ENCODE results near the gene GNG12. TPM values are rescaled to one million over a fixed set of nuclear protein-coding genes. Genes with fewer than 3 reads are reported as not detected.
"Not testable (repeated sequence)": the region's sequence is repeated elsewhere in the genome, so short reads cannot be mapped to it uniquely, and the experiment has no call there.

The GNG12 gene
- total RNA-seq, 1 donor from 2014 or later, result 23.2 TPM

DNA sequence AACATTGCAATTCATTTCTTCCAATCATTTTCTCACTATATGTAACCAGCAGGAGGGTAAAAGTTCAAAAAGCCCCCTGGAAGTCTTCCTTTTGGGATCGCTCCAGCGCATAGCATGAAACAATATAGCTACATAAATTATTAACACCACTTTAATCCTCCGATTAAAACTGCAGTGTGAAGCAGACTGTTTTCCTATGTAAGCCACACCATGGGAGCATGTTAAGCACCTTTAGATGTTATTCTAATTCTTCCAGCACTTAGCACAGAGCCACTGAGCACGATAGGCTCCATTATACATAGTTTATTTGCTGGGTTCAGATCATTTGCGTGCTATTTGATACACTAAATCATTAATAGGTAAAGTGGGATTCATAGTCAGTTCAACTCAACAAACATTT is 166.6 kb downstream of the GNG12 start:
- Mint-ChIP-seq H3K4me1 (ENCODE audit: unreplicated experiment) (peaks cover 12% of the 10 kb centered on the region), H3K9me3 (peaks cover 5% of the 10 kb centered on the region), H3K36me3 (no peaks in the 10 kb centered on the region), H3K27ac (no peak overlapping the region), H3K27me3 (no peaks in the 10 kb centered on the region), H3K4me3 (no peak overlapping the region)
- TF ChIP-seq, protein P1, sequence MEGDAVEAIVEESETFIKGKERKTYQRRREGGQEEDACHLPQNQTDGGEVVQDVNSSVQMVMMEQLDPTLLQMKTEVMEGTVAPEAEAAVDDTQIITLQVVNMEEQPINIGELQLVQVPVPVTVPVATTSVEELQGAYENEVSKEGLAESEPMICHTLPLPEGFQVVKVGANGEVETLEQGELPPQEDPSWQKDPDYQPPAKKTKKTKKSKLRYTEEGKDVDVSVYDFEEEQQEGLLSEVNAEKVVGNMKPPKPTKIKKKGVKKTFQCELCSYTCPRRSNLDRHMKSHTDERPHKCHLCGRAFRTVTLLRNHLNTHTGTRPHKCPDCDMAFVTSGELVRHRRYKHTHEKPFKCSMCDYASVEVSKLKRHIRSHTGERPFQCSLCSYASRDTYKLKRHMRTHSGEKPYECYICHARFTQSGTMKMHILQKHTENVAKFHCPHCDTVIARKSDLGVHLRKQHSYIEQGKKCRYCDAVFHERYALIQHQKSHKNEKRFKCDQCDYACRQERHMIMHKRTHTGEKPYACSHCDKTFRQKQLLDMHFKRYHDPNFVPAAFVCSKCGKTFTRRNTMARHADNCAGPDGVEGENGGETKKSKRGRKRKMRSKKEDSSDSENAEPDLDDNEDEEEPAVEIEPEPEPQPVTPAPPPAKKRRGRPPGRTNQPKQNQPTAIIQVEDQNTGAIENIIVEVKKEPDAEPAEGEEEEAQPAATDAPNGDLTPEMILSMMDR (conservative IDR thresholded peaks at IDR 0.05), result no peak
- no peak for DNase-seq (ENCODE audit: extremely low spot score, unreplicated experiment)

DNA sequence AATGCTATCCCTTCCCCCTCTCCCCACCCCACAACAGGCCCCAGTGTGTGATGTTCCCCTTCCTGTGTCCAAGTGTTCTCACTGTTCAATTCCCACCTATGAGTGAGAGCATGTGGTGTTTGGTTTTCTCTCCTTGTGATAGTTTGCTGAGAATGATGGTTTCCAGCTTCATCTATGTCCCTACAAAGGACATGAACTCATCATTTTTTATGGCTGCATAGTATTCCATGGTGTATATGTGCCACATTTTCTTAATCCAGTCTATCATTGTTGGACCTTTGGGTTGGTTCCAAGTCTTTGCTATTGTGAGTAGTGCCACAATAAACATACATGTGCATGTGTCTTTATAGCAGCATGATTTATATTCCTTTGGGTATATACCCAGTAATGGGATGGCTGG is 168.0 kb downstream of the GNG12 start:
- H3K4me1 Mint-ChIP-seq (ENCODE audit: unreplicated experiment), result peaks cover 12% of the 10 kb centered on the region
- H3K36me3 Mint-ChIP-seq; H3K4me3 Mint-ChIP-seq; H3K27me3 Mint-ChIP-seq; DNase-seq (ENCODE audit: extremely low spot score, unreplicated experiment); H3K27ac Mint-ChIP-seq; H3K9me3 Mint-ChIP-seq: not testable (repeated sequence)

DNA sequence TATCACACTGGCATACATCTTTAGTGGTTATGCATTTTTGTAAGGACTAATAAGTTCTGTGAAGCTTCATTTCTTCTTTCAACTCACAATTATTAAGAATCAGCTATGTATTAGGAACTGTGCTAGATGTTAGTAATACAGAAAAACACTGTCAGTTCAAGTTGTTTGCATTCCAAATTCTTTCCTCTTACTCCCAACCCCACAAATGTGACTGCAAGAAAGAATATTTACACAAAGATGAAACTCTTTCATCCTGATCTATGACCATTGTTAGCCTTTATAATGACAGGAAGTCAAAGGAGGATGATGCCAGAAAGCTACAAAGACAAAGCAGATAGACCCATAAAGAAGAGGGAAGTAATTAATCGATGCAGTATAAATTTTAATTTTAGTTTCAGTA is 169.2 kb downstream of the GNG12 start:
- H3K36me3 Mint-ChIP-seq, result no peaks in the 10 kb centered on the region
- peaks cover 12% of the 10 kb centered on the region for H3K4me1 Mint-ChIP-seq (ENCODE audit: unreplicated experiment)
- no peak overlapping the region for H3K27ac Mint-ChIP-seq
- H3K27me3 Mint-ChIP-seq, result peaks cover 3% of the 10 kb centered on the region
- TF ChIP-seq, protein P1 (conservative IDR thresholded peaks at IDR 0.05), result no peak
- H3K9me3 Mint-ChIP-seq, result no peaks in the 10 kb centered on the region
- no peak for DNase-seq (ENCODE audit: extremely low spot score, unreplicated experiment)
- no peak overlapping the region for H3K4me3 Mint-ChIP-seq

DNA sequence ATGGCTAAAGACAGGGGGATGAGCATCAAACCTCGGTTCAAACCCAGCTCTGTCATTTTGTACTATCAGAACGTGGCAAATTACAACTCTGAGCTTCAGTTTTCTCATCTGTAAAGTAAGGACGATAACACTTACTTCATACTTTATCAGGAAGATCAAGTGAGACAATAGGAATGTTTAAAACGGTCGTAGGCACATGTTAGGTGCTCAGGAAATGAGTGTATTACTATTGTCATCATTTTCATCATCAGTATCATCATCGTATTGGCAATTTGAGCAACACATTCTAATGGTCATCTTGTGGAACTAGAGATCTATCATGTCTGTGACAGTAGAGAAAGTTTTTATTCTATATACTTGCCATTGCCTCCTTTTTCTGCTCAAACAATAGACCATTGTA is 170.4 kb downstream of the GNG12 start:
- H3K4me1 Mint-ChIP-seq (ENCODE audit: unreplicated experiment), result peaks cover 12% of the 10 kb centered on the region

DNA sequence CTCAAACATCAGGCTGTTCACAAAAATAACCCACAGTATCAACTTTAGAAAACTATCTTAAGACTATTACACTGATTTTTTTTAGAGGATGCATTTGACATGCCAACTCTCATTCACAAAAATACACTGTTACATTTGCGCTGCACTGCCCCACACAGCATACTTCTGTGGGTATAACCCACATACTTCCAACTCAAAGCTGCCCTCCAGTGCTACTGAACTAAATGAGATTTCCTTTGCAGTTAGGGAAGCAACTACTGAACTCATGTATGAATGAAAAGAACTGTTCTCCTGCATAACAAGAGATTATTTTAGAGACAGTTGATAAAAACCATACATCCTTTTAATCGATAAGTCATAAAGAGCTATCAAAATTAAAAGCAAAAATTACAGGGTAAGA is 174.0 kb downstream of the GNG12 start:
- DNase-seq (ENCODE audit: extremely low spot score, unreplicated experiment), result no peak
- peaks cover 3% of the 10 kb centered on the region for H3K4me1 Mint-ChIP-seq (ENCODE audit: unreplicated experiment)
- H3K4me3 Mint-ChIP-seq, result no peak overlapping the region
- no peaks in the 10 kb centered on the region for H3K36me3 Mint-ChIP-seq
- H3K27me3 Mint-ChIP-seq, result peaks cover 3% of the 10 kb centered on the region
- no peaks in the 10 kb centered on the region for H3K9me3 Mint-ChIP-seq
- TF ChIP-seq, protein P1 (conservative IDR thresholded peaks at IDR 0.05), result no peak
- no peak overlapping the region for H3K27ac Mint-ChIP-seq

More for the DNA sequence above, 170.4 kb downstream of the GNG12 start:
- Mint-ChIP-seq H3K9me3 (no peaks in the 10 kb centered on the region), H3K36me3 (no peaks in the 10 kb centered on the region), H3K27me3 (peaks cover 3% of the 10 kb centered on the region), H3K27ac (no peak overlapping the region), H3K4me3 (no peak overlapping the region)
- no peak for DNase-seq (ENCODE audit: extremely low spot score, unreplicated experiment)
- TF ChIP-seq, protein P1 (conservative IDR thresholded peaks at IDR 0.05), result no peak

DNA sequence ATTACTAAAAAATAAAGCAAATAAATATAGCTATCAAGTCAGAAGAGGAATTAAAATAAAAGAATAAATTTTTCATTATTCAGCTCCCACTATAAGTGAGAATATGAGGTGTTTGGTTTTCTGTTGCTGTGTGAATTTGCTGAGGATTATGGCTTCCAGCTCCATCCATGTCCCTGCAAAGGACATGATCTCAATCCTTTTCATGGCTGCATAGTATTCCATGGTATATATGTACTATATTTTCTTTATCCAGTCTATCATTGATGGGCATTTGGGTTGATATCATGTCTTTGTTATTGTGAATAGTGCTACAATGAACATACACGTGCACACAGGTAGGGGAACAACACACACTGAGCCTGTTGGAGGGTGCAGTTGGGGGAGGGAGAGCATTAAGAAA is 176.1 kb downstream of the GNG12 start:
- H3K36me3 Mint-ChIP-seq; H3K4me1 Mint-ChIP-seq (ENCODE audit: unreplicated experiment); H3K27me3 Mint-ChIP-seq; DNase-seq (ENCODE audit: extremely low spot score, unreplicated experiment); H3K27ac Mint-ChIP-seq; H3K4me3 Mint-ChIP-seq; H3K9me3 Mint-ChIP-seq: not testable (repeated sequence)

DNA sequence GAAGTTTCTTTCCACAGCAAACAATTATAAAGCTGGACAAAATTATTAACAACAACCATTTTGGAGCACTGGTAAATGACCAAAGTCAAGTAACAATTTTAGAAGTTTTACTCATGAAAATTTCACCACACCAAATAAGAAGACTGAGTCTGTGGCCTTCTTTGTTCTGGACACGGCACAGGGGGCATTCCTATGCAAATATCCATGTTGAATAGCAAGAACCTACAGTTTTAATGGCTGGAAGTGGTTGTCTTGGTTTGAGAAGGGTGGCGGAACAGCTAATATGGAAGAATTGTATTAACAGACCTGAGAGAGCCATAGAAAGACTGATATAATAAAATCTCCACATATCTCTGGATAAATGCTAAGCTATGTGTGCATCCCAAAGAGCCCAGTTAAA is 177.7 kb downstream of the GNG12 start:
- Mint-ChIP-seq H3K9me3 (no peaks in the 10 kb centered on the region), H3K4me3 (no peak overlapping the region), H3K36me3 (no peaks in the 10 kb centered on the region), H3K27me3 (no peaks in the 10 kb centered on the region), H3K27ac (no peak overlapping the region), H3K4me1 (ENCODE audit: unreplicated experiment) (no peaks in the 10 kb centered on the region)
- DNase-seq (ENCODE audit: extremely low spot score, unreplicated experiment), result no peak
- TF ChIP-seq, protein P1 (conservative IDR thresholded peaks at IDR 0.05), result no peak
